Activated naive CD4-positive, alpha-beta T cell treated with anti-CD3 and anti-CD28 coated beads, Interleukin-2, amount 10 ng/mL, durations not matched to agents 5 hours and 36 hours (primary cell): ENCODE data around the gene EHBP1L1. TPM values are rescaled to one million over a fixed set of nuclear protein-coding genes. Genes with fewer than 3 reads are reported as not detected.

ENCODE experiments used
- microRNA-seq: library from miRNA; unstranded; fragments of <30 nt; microRNA quantifications from one replicate; pipeline ENCODE4 v1.2.0, GENCODE V29; 2022; ENCODE audit warnings: borderline microRNAs expressed, borderline replicate concordance
- total RNA-seq, 2 experiments: library from RNA; stranded (reverse); gene quantifications; one replicate each; pipeline ENCODE4 v1.2.3, GENCODE V29; 2021

The EHBP1L1 gene
- 10 to 100 TPM; 81.9 to 82.0 TPM for total RNA-seq

GRCh38 chr11:65575568-65576231 is at the start of gene EHBP1L1:
TSS of gene EHBP1L1 (plus strand) at chr11:65576053. CDS start at chr11:65576303, 250 bp downstream.

GRCh38 chr11:65558002-65558929 is 17.6 kb upstream of the EHBP1L1 start, which contains the start of gene LTBP3:
TSS of gene LTBP3 (minus strand) at chr11:65558359. CDS start at chr11:65557959, 400 bp downstream.

GRCh38 chr11:65569973-65570918 is 5.6 kb upstream of the EHBP1L1 start, which contains the start of gene ZNRD2:
TSS of gene ZNRD2 (plus strand) at chr11:65570477. CDS start at chr11:65570492, 15 bp downstream.

GRCh38 chr11:65572356-65573051 is 3.3 kb upstream of the EHBP1L1 start, which contains the start of gene FAM89B:
TSS of gene FAM89B (plus strand) at chr11:65572538. CDS start at chr11:65572670, 132 bp downstream.

GRCh38 chr11:65595543-65596281 is 19.9 kb downstream of the EHBP1L1 start, which contains the start of gene KCNK7:
TSS of gene KCNK7 (minus strand) at chr11:65595800. CDS start at chr11:65595772, 28 bp downstream.

GRCh38 chr11:65615229-65615949 is 39.5 kb downstream of the EHBP1L1 start, which contains the start of gene PCNX3:
TSS of gene PCNX3 (plus strand) at chr11:65615776. CDS start at chr11:65616312, 536 bp downstream.

GRCh38 chr11:65637794-65638419 is 62.1 kb downstream of the EHBP1L1 start, which contains the start of gene SIPA1:
TSS of gene SIPA1 (plus strand) at chr11:65638101. CDS start at chr11:65640922, 2,821 bp downstream.

Small RNAs within 50 kb of the gene (microRNA-seq; reads per million reads assigned to microRNA genes)
- not detected for gene MIR4690

Other genes starting within 250 kb of the EHBP1L1 start
- 10 to 100 TPM; 61.1 to 61.9 TPM for gene DPF2, start 242.2 kb upstream of the EHBP1L1 start, total RNA-seq
- gene TIGD3, start 221.3 kb upstream of the EHBP1L1 start, total RNA-seq: under 1 TPM; 0.75 to 0.81 TPM
- gene SLC25A45, start 193.4 kb upstream of the EHBP1L1 start, total RNA-seq: 10 to 100 TPM; 35.5 to 41.0 TPM
- gene FRMD8, start 189.4 kb upstream of the EHBP1L1 start, total RNA-seq: 10 to 100 TPM; 45.8 to 49.6 TPM
- 100 to 1,000 TPM; 658 to 899 TPM for gene NEAT1, start 153.3 kb upstream of the EHBP1L1 start, total RNA-seq
- 1,000 to 10,000 TPM; 6,276 to 7,533 TPM for gene MALAT1, start 77.0 kb upstream of the EHBP1L1 start, total RNA-seq
- 10 to 100 TPM; 56.9 to 59.3 TPM for gene SCYL1, start 51.0 kb upstream of the EHBP1L1 start, total RNA-seq
- 10 to 100 TPM; 84.0 to 91.3 TPM for gene LTBP3, start 17.7 kb upstream of the EHBP1L1 start, total RNA-seq
- gene ZNRD2, start 5.6 kb upstream of the EHBP1L1 start, total RNA-seq: 10 to 100 TPM; 28.0 to 29.7 TPM
- 10 to 100 TPM; 33.8 to 38.7 TPM for gene FAM89B, start 3.5 kb upstream of the EHBP1L1 start, total RNA-seq
- 1 to 10 TPM; 1.0 to 1.1 TPM for gene KCNK7, start 19.7 kb downstream of the EHBP1L1 start, total RNA-seq
- 10 to 100 TPM; 57.3 to 58.1 TPM for gene MAP3K11, start 38.2 kb downstream of the EHBP1L1 start, total RNA-seq
- 10 to 100 TPM; 41.9 to 42.4 TPM for gene PCNX3, start 39.7 kb downstream of the EHBP1L1 start, total RNA-seq
- 100 to 1,000 TPM; 243 to 252 TPM for gene SIPA1, start 62.0 kb downstream of the EHBP1L1 start, total RNA-seq
- 10 to 100 TPM; 82.7 to 90.8 TPM for gene RELA, start 86.9 kb downstream of the EHBP1L1 start, total RNA-seq
- 10 to 100 TPM; 68.4 to 71.1 TPM for gene KAT5, start 136.2 kb downstream of the EHBP1L1 start, total RNA-seq
- gene RNASEH2C, start 144.7 kb downstream of the EHBP1L1 start, total RNA-seq: 10 to 100 TPM; 75.3 to 79.9 TPM
- gene AP5B1, start 204.9 kb downstream of the EHBP1L1 start, total RNA-seq: 10 to 100 TPM; 27.3 to 28.2 TPM
- under 1 TPM; 0.48 to 0.55 TPM for gene OVOL1, start 211.0 kb downstream of the EHBP1L1 start, total RNA-seq